ENCODE data around the gene CDH23.

- TF ChIP-seq EZH2 (IDR thresholded peaks at IDR 0.05; ENCODE audit: insufficient read depth, poor library complexity, severe bottlenecking) (no peak), EZH2phosphoT487 (IDR thresholded peaks at IDR 0.05; ENCODE audit: insufficient read depth, low read depth) (no peak)
Observed at GRCh38 chr10:71601273-71601672, 204.6 kb downstream of the CDH23 start.

Data from GM23248 (cell line).